Measurements from ENCODE around the gene MGA. TPM values are rescaled to one million over a fixed set of nuclear protein-coding genes. Genes with fewer than 3 reads are reported as not detected.
A peak's percentile ranks its signal among the peaks of the same experiment; 100 is the strongest.
"Not testable (repeated sequence)": the region's sequence is repeated elsewhere in the genome, so short reads cannot be mapped to it uniquely, and the experiment has no call there.

The MGA gene
- polyA plus RNA-seq, 1 donor from 2014 or later = 17.8 TPM

DNA sequence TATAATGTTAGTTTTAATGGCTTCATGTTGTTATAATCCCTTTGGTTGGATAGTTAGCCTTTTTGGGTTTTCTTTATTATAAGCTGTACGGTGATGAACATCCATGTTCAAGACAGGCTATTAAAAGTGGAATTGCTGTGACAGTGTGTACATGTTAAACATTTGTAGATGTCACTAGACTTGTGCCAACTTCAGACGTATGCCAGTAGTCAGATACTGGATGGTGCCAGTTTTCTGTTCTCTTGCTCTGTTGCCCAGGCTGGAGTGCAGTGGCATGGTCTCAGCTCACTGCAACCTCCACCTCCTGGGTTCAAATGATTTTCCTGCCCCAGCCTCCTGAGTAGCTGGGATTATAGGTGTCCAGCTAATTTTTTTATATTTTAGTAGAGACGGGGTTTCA, 54.1 kb downstream of the MGA start:
- no peaks in the 10 kb centered on the region for H3K27me3 Mint-ChIP-seq
- H3K4me3 Mint-ChIP-seq = no peak overlapping the region
- H3K36me3 Mint-ChIP-seq = peaks cover 8% of the 10 kb centered on the region
- H3K9me3 Mint-ChIP-seq = no peaks in the 10 kb centered on the region
- peaks cover 0 to 1% (median 0%) of the 10 kb centered on the region in 3 donors for H3K4me1 Mint-ChIP-seq
- H3K27ac Mint-ChIP-seq = no peak overlapping the region

DNA sequence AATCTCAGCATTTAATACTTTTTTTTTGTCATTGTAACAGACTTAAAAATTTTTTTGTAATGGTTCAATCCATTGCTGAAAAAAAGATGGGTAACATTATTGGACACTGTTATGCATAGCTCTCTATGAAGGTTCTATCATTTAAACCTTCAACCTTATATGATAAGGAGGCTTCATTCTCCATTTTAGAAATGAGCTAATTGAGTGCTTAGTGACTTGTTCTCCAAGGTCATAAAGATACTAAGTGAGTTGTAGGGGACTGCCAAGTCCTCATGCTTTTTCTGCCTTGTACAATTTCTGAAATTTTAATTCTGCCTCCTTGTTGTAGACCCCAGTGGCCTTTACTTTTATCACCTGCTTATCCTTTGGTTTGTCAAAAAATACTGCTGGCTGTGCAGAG, 56.7 kb downstream of the MGA start:
- no peaks in the 10 kb centered on the region for H3K9me3 Mint-ChIP-seq
- H3K27me3 Mint-ChIP-seq = no peaks in the 10 kb centered on the region
- H3K4me1 Mint-ChIP-seq = peaks cover 0 to 1% (median 0%) of the 10 kb centered on the region in 3 donors
- no peak overlapping the region for H3K27ac Mint-ChIP-seq
- H3K4me3 Mint-ChIP-seq = no peak overlapping the region
- peaks cover 6% of the 10 kb centered on the region for H3K36me3 Mint-ChIP-seq

DNA sequence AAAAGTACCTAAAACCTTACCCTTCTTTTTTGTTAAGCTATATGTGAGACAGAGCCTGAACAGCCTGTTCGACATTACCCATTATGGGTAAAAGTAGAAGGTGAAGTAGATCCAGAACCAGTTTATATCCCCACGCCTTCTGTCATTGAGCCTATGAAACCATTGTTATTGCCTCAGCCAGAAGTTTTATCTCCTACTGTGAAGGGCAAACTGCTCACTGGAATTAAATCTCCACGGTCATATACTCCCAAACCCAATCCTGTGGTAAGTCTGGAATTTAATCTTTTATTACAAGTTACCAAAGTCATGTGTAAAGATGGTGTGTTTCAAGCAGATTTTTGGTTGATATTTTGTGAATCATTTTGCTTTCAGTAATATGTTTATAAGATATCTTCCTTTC, 66.9 kb downstream of the MGA start:
- peaks cover 6% of the 10 kb centered on the region for H3K36me3 Mint-ChIP-seq
- no peak overlapping the region for H3K4me3 Mint-ChIP-seq
- peaks cover 9 to 19% (median 10%) of the 10 kb centered on the region in 3 donors for H3K4me1 Mint-ChIP-seq
- no peak overlapping the region for H3K27ac Mint-ChIP-seq
- H3K27me3 Mint-ChIP-seq = no peaks in the 10 kb centered on the region
- no peaks in the 10 kb centered on the region for H3K9me3 Mint-ChIP-seq

DNA sequence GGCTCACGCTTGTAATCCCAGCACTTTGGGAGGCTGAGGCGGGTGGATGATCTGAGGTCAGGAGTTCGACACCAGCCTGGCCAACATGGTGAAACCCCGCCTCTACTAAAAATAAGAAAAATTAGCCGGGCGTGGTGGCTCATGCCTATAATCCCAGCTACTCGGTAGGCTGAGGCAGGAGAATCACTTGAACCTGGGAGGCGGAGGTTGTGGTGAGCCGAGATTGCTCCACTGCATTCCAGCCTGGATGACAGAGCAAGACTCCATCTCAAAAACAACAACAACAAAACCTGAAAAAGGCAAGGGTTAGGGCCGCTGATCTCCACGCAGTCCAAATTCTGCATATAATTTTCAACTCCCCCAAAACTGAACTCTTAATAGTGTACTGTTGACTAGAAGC, 67.9 kb downstream of the MGA start:
- not testable (repeated sequence) for H3K9me3 Mint-ChIP-seq, H3K36me3 Mint-ChIP-seq, H3K27me3 Mint-ChIP-seq, H3K27ac Mint-ChIP-seq, H3K4me3 Mint-ChIP-seq
- H3K4me1 Mint-ChIP-seq = peaks cover 8 to 19% (median 11%) of the 10 kb centered on the region in 3 donors

DNA sequence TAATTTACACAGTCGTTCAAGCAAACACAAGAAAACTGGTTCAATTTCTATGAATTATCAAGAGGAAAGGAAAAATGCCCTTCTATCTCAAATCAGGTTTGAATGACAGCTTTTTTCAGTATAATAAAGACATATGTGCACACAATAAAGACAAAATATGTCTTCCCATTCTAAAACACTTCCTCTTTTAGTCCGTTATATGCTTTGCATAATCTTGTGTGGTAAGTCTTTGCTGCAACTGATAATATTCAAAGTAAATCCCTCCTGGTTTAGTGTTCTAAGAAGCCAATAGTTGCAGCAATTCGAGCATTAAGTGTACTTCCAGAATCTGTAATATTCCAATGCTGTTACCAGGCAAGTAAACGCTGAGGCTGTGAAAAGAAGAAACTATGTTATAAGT, 70.3 kb downstream of the MGA start:
- Mint-ChIP-seq H3K27ac (peak overlapping the region in 2 of 3 donors; percentile 0 to 47), H3K4me1 (peaks cover 8 to 19% (median 9%) of the 10 kb centered on the region in 3 donors), H3K27me3 (no peaks in the 10 kb centered on the region), H3K36me3 (peaks cover 5% of the 10 kb centered on the region), H3K9me3 (no peaks in the 10 kb centered on the region), H3K4me3 (peak overlapping the region in 1 of 4 donors; percentile 46)

DNA sequence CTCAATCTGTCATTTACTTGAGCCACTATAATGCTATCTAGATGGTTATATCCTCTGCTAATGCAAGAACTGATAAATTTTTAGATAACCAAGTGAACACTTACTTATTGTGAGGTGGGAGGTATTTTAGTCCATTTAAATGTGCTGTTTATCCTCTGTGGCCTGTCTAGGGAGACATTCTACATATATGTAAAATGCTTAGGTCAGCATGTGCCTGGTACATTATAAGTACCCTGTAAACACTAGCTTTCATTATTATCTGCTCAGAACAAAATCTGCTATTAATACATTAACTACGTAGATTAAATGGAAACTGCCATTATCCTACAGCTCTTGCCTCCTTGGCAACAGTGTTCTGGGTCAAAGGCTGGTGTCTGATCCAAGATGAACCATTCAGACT, 72.3 kb downstream of the MGA start:
- H3K9me3 Mint-ChIP-seq = no peaks in the 10 kb centered on the region
- H3K36me3 Mint-ChIP-seq = peaks cover 7% of the 10 kb centered on the region
- H3K27me3 Mint-ChIP-seq = no peaks in the 10 kb centered on the region
- H3K27ac Mint-ChIP-seq = no peak overlapping the region
- peaks cover 8 to 19% (median 9%) of the 10 kb centered on the region in 3 donors for H3K4me1 Mint-ChIP-seq
- no peak overlapping the region for H3K4me3 Mint-ChIP-seq

DNA sequence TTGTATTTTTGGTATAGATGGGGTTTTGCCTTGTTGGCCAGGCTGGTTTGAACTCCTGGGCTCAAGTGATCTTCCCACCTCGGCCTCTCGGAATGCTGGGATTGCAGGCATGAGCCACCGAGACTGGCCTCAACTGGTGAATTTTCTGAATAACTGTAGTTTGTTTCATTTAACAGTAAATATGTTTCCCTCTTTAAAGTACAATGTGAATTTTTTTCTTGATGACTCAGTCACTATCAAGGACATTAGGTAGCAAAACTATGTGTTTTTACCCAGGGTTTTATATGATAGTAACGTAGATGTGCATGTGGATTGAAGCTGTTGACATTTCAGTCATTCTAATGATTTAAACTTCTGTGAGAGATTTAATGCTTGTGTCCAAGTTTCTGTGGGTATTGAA, 73.9 kb downstream of the MGA start:
- Mint-ChIP-seq H3K4me3 (no peak overlapping the region), H3K4me1 (peaks cover 9 to 10% (median 9%) of the 10 kb centered on the region in 3 donors), H3K27ac (peak overlapping the region in 1 of 3 donors; percentile 53), H3K9me3 (no peaks in the 10 kb centered on the region), H3K36me3 (peaks cover 7% of the 10 kb centered on the region), H3K27me3 (no peaks in the 10 kb centered on the region)

DNA sequence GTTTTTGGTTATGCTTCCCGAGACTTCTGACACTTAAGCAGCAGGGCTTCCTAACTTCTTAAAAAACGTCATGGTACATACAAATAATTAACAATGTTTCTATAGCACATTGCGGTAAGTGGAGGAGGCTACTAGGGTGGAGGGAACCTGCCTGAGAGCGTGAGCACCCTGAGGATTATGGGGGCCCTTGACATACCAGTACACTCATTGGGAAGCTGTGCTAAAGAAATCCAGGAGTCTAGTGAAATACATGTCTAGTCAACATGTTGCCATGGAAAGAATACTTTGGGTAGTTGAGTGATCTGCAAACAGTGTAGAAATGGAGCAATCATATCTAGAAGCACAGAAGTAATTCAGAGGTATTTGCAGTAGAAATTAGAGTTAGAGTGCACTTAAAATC, 74.8 kb downstream of the MGA start:
- Mint-ChIP-seq H3K27me3 (no peaks in the 10 kb centered on the region), H3K9me3 (no peaks in the 10 kb centered on the region), H3K4me1 (peaks cover 7 to 9% (median 8%) of the 10 kb centered on the region in 3 donors), H3K36me3 (peaks cover 9% of the 10 kb centered on the region), H3K4me3 (no peak overlapping the region), H3K27ac (no peak overlapping the region)

DNA sequence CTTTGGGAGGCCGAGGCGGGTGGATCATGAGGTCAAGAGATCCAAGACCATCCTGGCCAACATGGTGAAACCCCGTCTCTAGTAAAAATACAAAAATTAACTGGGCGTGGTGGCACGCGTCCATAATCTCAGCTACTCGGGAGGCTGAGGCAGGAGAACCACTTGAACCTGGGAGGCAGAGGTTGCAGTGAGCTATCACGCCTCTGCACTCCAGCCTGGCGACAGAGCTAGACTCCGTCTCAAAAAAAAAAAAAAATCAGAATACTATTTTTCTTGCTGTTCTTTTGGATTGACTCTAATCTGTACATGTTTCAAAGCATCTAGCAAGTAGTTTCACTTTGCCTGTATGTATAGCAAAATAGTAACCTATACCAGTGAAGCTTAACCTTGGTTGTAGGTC, 75.3 kb downstream of the MGA start:
- H3K27me3 Mint-ChIP-seq, H3K36me3 Mint-ChIP-seq: not testable (repeated sequence)

DNA sequence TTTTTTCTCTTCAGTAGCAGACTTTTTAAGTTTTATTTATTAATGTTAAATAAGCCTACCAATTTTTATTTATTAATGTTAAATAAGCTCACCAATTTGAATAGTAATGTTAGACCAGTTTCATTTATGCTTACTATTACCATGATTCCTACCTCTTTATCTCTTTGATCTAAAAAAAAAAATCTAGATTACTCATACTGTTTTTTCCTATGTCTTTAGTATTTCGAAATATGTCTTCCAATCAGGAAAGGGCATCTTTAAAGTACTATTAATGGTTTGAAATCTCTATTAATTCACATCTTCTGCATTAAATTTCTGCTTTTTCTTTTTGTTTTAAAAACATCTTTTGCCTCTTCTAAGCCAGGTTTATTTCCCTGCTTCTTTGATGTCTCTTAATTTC, 86.6 kb downstream of the MGA start:
- Mint-ChIP-seq H3K4me3 (no peak overlapping the region), H3K27me3 (no peaks in the 10 kb centered on the region), H3K4me1 (peaks cover 0 to 7% (median 2%) of the 10 kb centered on the region in 3 donors), H3K9me3 (no peaks in the 10 kb centered on the region), H3K36me3 (peaks cover 2% of the 10 kb centered on the region), H3K27ac (peak overlapping the region in 1 of 3 donors; percentile 10)

More for the DNA sequence above, 75.3 kb downstream of the MGA start:
- H3K4me3 Mint-ChIP-seq, H3K27ac Mint-ChIP-seq, H3K4me1 Mint-ChIP-seq, H3K9me3 Mint-ChIP-seq: not testable (repeated sequence)

DNA sequence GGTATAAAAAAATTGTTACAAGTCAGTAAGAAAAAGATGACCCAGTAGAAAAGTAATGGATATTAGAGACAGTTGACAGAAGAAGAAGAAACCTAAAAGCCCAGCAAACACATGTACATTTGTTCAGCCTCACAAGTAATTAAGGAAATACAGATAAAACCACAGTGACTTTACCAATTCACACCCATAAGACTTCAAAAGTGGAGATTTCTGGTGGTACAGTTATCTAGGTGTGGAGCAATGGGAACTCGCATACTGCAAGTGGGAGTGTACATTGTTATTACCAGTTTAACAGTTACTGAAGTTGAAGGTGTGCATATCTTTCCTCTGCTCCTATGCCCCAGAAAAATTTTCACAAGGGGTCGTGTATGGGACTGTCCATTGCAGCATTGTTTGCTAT, 96.0 kb downstream of the MGA start:
- no peak overlapping the region for H3K4me3 Mint-ChIP-seq
- H3K4me1 Mint-ChIP-seq = no peaks in the 10 kb centered on the region
- H3K9me3 Mint-ChIP-seq = no peaks in the 10 kb centered on the region
- H3K27me3 Mint-ChIP-seq = no peaks in the 10 kb centered on the region
- peak overlapping the region in 1 of 3 donors; percentile 35 for H3K27ac Mint-ChIP-seq
- H3K36me3 Mint-ChIP-seq = peaks cover 5% of the 10 kb centered on the region

DNA sequence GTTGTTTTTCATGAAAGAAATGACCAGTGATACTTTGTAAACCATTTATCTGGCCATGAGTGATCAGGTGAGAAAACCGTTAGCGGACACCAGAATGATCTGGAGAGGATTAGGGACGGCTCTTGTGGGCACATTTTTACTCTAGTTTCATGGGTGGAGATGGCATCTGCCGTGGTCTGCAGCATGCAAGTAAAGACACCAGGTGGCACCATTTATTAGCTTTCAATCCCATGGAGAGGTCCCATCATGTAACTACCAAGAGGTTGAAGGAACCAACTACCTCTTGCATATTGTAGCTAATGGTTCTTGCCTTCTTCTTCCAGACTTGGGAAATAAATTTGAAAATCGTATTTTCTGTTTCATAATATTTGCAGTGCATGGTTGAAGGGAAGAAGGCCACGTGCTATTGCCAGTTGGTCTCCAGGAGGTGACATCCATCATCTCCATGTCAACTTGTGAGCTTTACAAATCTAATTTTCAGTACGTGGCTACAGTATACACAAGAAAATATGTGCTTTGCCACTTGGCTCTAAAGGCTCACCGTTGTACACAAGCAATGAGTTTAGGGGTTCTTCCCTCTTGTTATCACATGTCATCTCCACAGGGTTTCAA, 112.6 kb downstream of the MGA start:
- Mint-ChIP-seq H3K27me3 (no peaks in the 10 kb centered on the region), H3K36me3 (no peaks in the 10 kb centered on the region), H3K4me3 (peak overlapping the region in 3 of 4 donors; percentile 34 to 98 (median 97)), H3K4me1 (peaks cover 19 to 35% (median 26%) of the 10 kb centered on the region in 3 donors), H3K27ac (peak overlapping the region in 2 of 3 donors; percentile 95 to 96), H3K9me3 (no peaks in the 10 kb centered on the region)

DNA sequence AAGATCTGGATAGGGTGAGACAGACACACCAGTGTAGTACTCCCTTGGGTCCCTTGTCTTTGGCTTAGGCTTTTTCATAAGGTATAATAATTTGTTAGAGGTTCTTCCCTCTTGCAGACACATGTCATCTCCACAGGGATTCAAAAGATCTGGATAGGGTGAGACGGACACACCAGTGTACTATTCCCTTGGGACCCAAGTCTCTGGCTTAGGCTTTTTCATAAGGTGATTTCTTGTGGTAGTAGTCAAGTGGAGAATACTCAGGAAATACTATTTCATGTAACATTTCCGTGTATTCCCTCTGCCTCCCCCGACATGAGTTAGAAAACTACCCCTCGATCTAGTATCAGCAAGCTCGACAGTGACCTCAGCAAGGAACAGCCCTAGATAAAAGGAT, 113.1 kb downstream of the MGA start:
- peaks cover 23 to 37% (median 27%) of the 10 kb centered on the region in 3 donors for H3K4me1 Mint-ChIP-seq
- H3K4me3 Mint-ChIP-seq = peak overlapping the region; percentile 89 to 98 (median 98)
- H3K36me3 Mint-ChIP-seq = no peaks in the 10 kb centered on the region
- H3K27me3 Mint-ChIP-seq = no peaks in the 10 kb centered on the region
- H3K27ac Mint-ChIP-seq = peak overlapping the region; percentile 95 to 98 (median 96)
- H3K9me3 Mint-ChIP-seq = no peaks in the 10 kb centered on the region

DNA sequence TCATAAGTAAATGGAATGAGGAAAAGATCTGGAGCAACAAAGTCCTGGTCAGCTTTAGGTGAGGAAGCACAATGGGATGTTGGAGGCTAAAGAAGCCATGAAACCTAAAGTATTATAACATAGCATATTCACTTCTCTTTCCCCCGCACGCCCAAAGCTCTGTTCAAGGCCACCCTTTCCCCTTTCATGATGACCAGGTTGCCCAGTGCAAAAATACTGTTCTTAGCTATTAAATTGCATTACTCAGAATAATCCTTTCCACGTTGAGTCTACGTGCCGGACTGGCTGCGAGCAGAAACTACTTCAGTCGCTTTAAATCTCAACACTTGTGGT, 113.5 kb downstream of the MGA start:
- Mint-ChIP-seq H3K36me3 (no peaks in the 10 kb centered on the region), H3K27ac (peak overlapping the region; percentile 95 to 98 (median 96)), H3K9me3 (no peaks in the 10 kb centered on the region), H3K4me3 (peak overlapping the region; percentile 89 to 98 (median 98)), H3K27me3 (no peaks in the 10 kb centered on the region), H3K4me1 (peaks cover 26 to 38% (median 27%) of the 10 kb centered on the region in 3 donors)

DNA sequence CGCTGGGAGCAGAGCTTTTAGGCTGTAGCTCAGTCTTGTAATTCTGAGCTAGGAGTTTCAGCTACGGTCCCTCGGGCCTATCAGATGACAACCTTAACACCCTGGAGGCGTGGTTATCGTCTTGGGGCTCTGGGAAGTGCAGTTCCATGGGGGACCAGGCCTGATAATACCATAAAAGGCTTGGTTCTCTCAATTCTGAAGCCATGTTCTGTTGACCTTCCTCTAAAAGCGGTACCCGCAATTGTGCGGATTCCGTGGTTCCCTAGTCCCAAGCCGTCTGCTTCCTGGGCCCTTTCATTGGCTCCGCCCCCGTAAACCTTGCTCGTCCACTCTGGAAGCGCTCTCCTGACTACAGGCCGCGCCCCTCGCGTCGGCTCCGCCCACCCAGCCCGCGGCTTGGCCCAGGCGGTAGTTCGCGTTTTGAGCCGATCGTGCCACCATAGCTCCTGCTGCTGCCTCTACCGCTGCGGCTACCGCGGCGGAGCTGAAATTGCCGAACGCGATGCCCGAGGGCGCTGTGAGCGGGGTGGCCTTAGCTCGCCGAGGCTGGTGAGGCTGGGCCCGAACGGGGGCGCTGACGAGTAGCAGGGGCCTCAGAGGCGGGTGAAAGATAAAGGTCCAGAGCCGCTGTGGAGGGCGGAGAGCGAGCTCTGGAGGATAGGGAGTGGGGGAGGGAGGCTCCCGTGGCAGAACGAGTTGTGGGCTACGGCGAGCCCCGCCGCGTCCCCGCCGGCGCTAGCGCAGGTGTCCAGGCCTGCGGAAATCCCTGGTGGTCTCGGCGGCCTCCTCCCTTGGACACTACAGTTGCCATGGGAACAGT, 114.1 kb downstream of the MGA start, which contains the start of gene MAPKBP1:
TSS of gene MAPKBP1 (plus strand) at position 423 of the 820 bp plus-strand sequence. CDS start 792 bp downstream, outside the sequence.
- Mint-ChIP-seq H3K9me3 (no peaks in the 10 kb centered on the region), H3K27ac (peak within 1 kb of the TSS; percentile 95 to 98 (median 96)), H3K4me1 (peaks cover 27 to 41% (median 30%) of the 10 kb centered on the region in 3 donors), H3K27me3 (no peaks in the 10 kb centered on the region), H3K4me3 (peak within 1 kb of the TSS; percentile 89 to 98 (median 98)), H3K36me3 (no peaks in the 10 kb centered on the region)
